H1 (cell line): ENCODE data around the gene BTF3L4. TPM values are rescaled to one million over a fixed set of nuclear protein-coding genes. Genes with fewer than 3 reads are reported as not detected.
A peak's percentile ranks its signal among the peaks of the same experiment; 100 is the strongest.

Experiments
- CTCF ChIA-PET: fragments of 300-600 bp; sonication (Branson Sonifier 250); formaldehyde crosslinking; loops from one replicate; lab custom pipeline; 2021; ENCODE audit not compliant: partially characterized antibody; lab: Charles Lee
- POLR2A ChIA-PET: fragments of 300-600 bp; sonication (Branson Sonifier 250); formaldehyde crosslinking; loops from one replicate; lab custom pipeline; 2021; ENCODE audit warnings: inconsistent platforms; ENCODE audit not compliant: partially characterized antibody; lab: Charles Lee
- DNase-seq, 2 experiments: peaks; one replicate each; pipeline versions ENCODE4 v3.0.0 to v3.0.0-alpha.2; 2010 to 2022; ENCODE audit warnings: low spot score in 2 of 2, low read depth in 1 of 2, mixed read lengths in 1 of 2
- FAIRE-seq: peaks from 2 replicates; lab custom pipeline; 2011; peaks lifted over from hg19 to GRCh38; lab: Jason Lieb, UNC
- H2AFZ ChIP-seq: 2 replicates; pipeline ENCODE4 v1.8.1; 2012; ENCODE audit warnings: low read length, inconsistent platforms
- H2AK5ac ChIP-seq: 2 replicates; pipeline ENCODE4 v1.6.1; 2013; ENCODE audit warnings: low read depth, low read length
- H2BK120ac ChIP-seq: replicated peaks from 2 replicates; pipeline ENCODE3; 2013; ENCODE audit warnings: low read depth, low read length, inconsistent platforms
- H2BK12ac ChIP-seq: 2 replicates; pipeline ENCODE4 v1.6.1; 2013; ENCODE audit warnings: low read depth, low read length
- H2BK15ac ChIP-seq: 2 replicates; pipeline ENCODE4 v1.6.1; 2013; ENCODE audit warnings: low read length
- H2BK20ac ChIP-seq: 2 replicates; pipeline ENCODE4 v1.6.1; 2013; ENCODE audit warnings: low read length
- H2BK5ac ChIP-seq: 2 replicates; pipeline ENCODE4 v1.6.1; 2013; ENCODE audit warnings: low read depth, low read length
- H3K14ac ChIP-seq: 2 replicates; pipeline ENCODE4 v1.6.1; 2013; ENCODE audit warnings: inconsistent platforms; ENCODE audit not compliant: insufficient read length
- H3K18ac ChIP-seq: 2 replicates; pipeline ENCODE4 v1.6.1; 2013; ENCODE audit warnings: low read length; ENCODE audit errors: extremely low read depth
- H3K23ac ChIP-seq: 2 replicates; pipeline ENCODE4 v1.6.1; 2013; ENCODE audit warnings: inconsistent platforms; ENCODE audit not compliant: insufficient read length
- H3K23me2 ChIP-seq: 2 replicates; pipeline ENCODE4 v1.6.1; 2013; ENCODE audit warnings: low read depth, low read length
- H3K27ac ChIP-seq: 2 replicates; pipeline ENCODE4 v1.6.1; 2011; ENCODE audit warnings: low read depth, low read length, inconsistent platforms
- H3K27me3 ChIP-seq, 4 experiments: replicated peaks in 1 of 4; 1 replicate in 1 of 4; 2 replicates in 3 of 4; pipeline versions ENCODE4 v1.6.1 to v1.8.1; 2011 to 2013; ENCODE audit warnings: low read length in 3 of 4, mild to moderate bottlenecking in 3 of 4, inconsistent platforms in 2 of 4, mixed read lengths in 2 of 4, moderate library complexity in 1 of 4; ENCODE audit not compliant: control insufficient read depth in 3 of 4, insufficient read depth in 3 of 4; ENCODE audit errors: extremely low read depth in 1 of 4
- H3K36me3 ChIP-seq, 4 experiments: 2 replicates each; pipeline versions ENCODE4 v1.6.1 to v1.8.1; 2011 to 2013; ENCODE audit warnings: mild to moderate bottlenecking in 4 of 4, low read length in 3 of 4, moderate library complexity in 2 of 4, control low read depth in 1 of 4, inconsistent platforms in 1 of 4; ENCODE audit not compliant: insufficient read depth in 4 of 4, control insufficient read depth in 2 of 4
- H3K4ac ChIP-seq: replicated peaks from 2 replicates; pipeline ENCODE3; 2013; ENCODE audit warnings: low read length, low read depth, mixed read lengths, inconsistent platforms; ENCODE audit not compliant: insufficient read length
- H3K4me1 ChIP-seq, 4 experiments: replicated peaks in 1 of 4; 1 replicate in 1 of 4; 2 replicates in 3 of 4; pipeline versions ENCODE4 v1.6.1 to v1.8.1; 2011 to 2013; ENCODE audit warnings: low read length in 3 of 4, inconsistent platforms in 2 of 4, mixed read lengths in 1 of 4; ENCODE audit not compliant: insufficient read depth in 4 of 4, control insufficient read depth in 3 of 4
- H3K4me2 ChIP-seq, 2 experiments: 2 replicates each; pipeline versions ENCODE4 v1.6.1 to v1.8.1; 2011 to 2013; ENCODE audit warnings: low read depth in 2 of 2, low read length in 2 of 2, control low read depth in 1 of 2, inconsistent platforms in 1 of 2, mild to moderate bottlenecking in 1 of 2; ENCODE audit not compliant: insufficient read depth in 1 of 2
- H3K4me3 ChIP-seq, 4 experiments: fragments of 200-600, 300-600 bp in 1 of 4; sonication (generic), shearing (Covaris generic), sonication (Bioruptor Twin) in 1 of 4; 2 replicates each; pipeline versions ENCODE4 v1.5.1 to v1.8.1; 2011 to 2016; ENCODE audit warnings: low read length in 4 of 4, low read depth in 3 of 4, control low read depth in 2 of 4, inconsistent platforms in 2 of 4, mild to moderate bottlenecking in 2 of 4, mixed read lengths in 1 of 4, moderate library complexity in 1 of 4; ENCODE audit not compliant: insufficient read depth in 2 of 4; ENCODE audit errors: extremely low read depth in 1 of 4
- H3K56ac ChIP-seq: replicated peaks from 2 replicates; pipeline ENCODE3; 2013; ENCODE audit warnings: low read depth, mild to moderate bottlenecking, mixed read lengths, low read length, inconsistent platforms; ENCODE audit not compliant: insufficient read length
- H3K79me1 ChIP-seq: 2 replicates; pipeline ENCODE4 v1.6.1; 2013; ENCODE audit warnings: low read depth, low read length, control low read depth
- H3K79me2 ChIP-seq, 2 experiments: 2 replicates each; pipeline versions ENCODE4 v1.6.1 to v1.8.1; 2012 to 2013; ENCODE audit warnings: low read length in 2 of 2, mild to moderate bottlenecking in 2 of 2, inconsistent platforms in 1 of 2; ENCODE audit not compliant: insufficient read depth in 2 of 2, control insufficient read depth in 1 of 2
- H3K9ac ChIP-seq, 4 experiments: replicated peaks in 1 of 4; 1 replicate in 1 of 4; 2 replicates in 3 of 4; pipeline versions ENCODE4 v1.6.1 to v1.8.1; 2011 to 2013; ENCODE audit warnings: low read depth in 3 of 4, low read length in 3 of 4, control low read depth in 2 of 4, mild to moderate bottlenecking in 2 of 4, moderate library complexity in 2 of 4, inconsistent platforms in 1 of 4; ENCODE audit errors: extremely low read depth in 1 of 4
- H3K9me3 ChIP-seq, 2 experiments: 2 replicates each; pipeline versions ENCODE4 v1.6.1 to v1.8.1; 2012 to 2013; ENCODE audit warnings: mild to moderate bottlenecking in 2 of 2, moderate library complexity in 2 of 2, control low read depth in 1 of 2, inconsistent platforms in 1 of 2, low read depth in 1 of 2, low read length in 1 of 2, mixed read lengths in 1 of 2; ENCODE audit not compliant: insufficient read depth in 2 of 2
- H4K20me1 ChIP-seq, 2 experiments: replicated peaks in 1 of 2; 2 replicates each; pipeline versions ENCODE3 to v1.8.1; 2011 to 2013; ENCODE audit warnings: inconsistent platforms in 2 of 2, low read length in 2 of 2, mild to moderate bottlenecking in 1 of 2; ENCODE audit not compliant: insufficient read depth in 2 of 2, control insufficient read depth in 1 of 2
- H4K5ac ChIP-seq: 2 replicates; pipeline ENCODE4 v1.6.1; 2013; ENCODE audit warnings: low read length, low read depth, mixed read lengths, inconsistent platforms; ENCODE audit not compliant: insufficient read length
- H4K8ac ChIP-seq: 2 replicates; pipeline ENCODE4 v1.8.0; 2013; ENCODE audit warnings: mild to moderate bottlenecking, moderate library complexity, low read length, inconsistent platforms; ENCODE audit not compliant: insufficient read depth; ENCODE audit errors: extremely low read depth
- H4K91ac ChIP-seq: replicated peaks from 2 replicates; pipeline ENCODE3; 2013; ENCODE audit warnings: low read length, mixed read lengths, inconsistent platforms; ENCODE audit not compliant: insufficient read length
- BACH1 ChIP-seq: IDR thresholded peaks from 2 replicates; pipeline ENCODE4 v1.6.1; 2012; ENCODE audit warnings: low read length, improper control_type of control experiment
- BCL11A ChIP-seq, 2 experiments: IDR thresholded peaks; one replicate each; pipeline ENCODE4 v1.6.1; 2011; ENCODE audit warnings: low read depth in 2 of 2, low read length in 2 of 2, mild to moderate bottlenecking in 2 of 2
- CREB1 ChIP-seq: IDR thresholded peaks from 2 replicates; pipeline ENCODE4 v1.6.1; 2012; ENCODE audit warnings: inconsistent platforms
- EP300 ChIP-seq, 2 experiments: IDR thresholded peaks; 1 replicate in 1 of 2; 2 replicates in 1 of 2; pipeline ENCODE4 v1.6.1; 2011 to 2012; ENCODE audit warnings: low read depth in 2 of 2, low read length in 2 of 2, mild to moderate bottlenecking in 2 of 2, borderline replicate concordance in 1 of 2, inconsistent platforms in 1 of 2, moderate library complexity in 1 of 2
- JUN ChIP-seq: IDR thresholded peaks from 2 replicates; pipeline ENCODE4 v1.6.1; 2011; ENCODE audit warnings: low read depth, mild to moderate bottlenecking, improper control_type of control experiment, low read length
- RAD21 ChIP-seq, 2 experiments: IDR thresholded peaks in 1 of 2; conservative IDR thresholded peaks in 1 of 2; 2 replicates each; pipeline ENCODE4 v1.6.1; 2011; ENCODE audit warnings: low read depth in 2 of 2, low read length in 2 of 2, improper control_type of control experiment in 1 of 2, inconsistent platforms in 1 of 2, mild to moderate bottlenecking in 1 of 2, moderate library complexity in 1 of 2
- RXRA ChIP-seq: IDR thresholded peaks from 2 replicates; pipeline ENCODE4 v1.6.1; 2011; ENCODE audit warnings: low read depth, mild to moderate bottlenecking, low read length, moderate library complexity; ENCODE audit not compliant: insufficient read depth
- TBP ChIP-seq: IDR thresholded peaks from 2 replicates; pipeline ENCODE4 v1.6.1; 2011; ENCODE audit warnings: low read depth, low read length, improper control_type of control experiment
- TEAD4 ChIP-seq: IDR thresholded peaks from 2 replicates; pipeline ENCODE4 v1.6.1; 2012; ENCODE audit warnings: low read depth, low read length, inconsistent platforms, mixed read lengths
- WGBS, 2 experiments: shearing (Covaris generic) in 1 of 2; methylation state at CpG; one replicate each; pipeline versions ENCODE4 v1.1.6 to v1.1.7; 2013 to 2015; ENCODE audit warnings: low lambda C conversion rate in 2 of 2, mixed read lengths in 2 of 2, inconsistent platforms in 1 of 2, low coverage in 1 of 2, missing lambda C conversion rate in 1 of 2; ENCODE audit not compliant: insufficient replicate concordance in 2 of 2, insufficient coverage in 1 of 2, insufficient read length in 1 of 2; ENCODE audit errors: extremely low coverage in 1 of 2, missing lambda C conversion rate in 1 of 2; 5-methylcytosine and 5-hydroxymethylcytosine counted together
- polyA plus RNA-seq, 7 experiments: library from polyadenylated mRNA; depleted of rRNA in 3 of 7; stranded (reverse) in 5 of 7; unstranded in 2 of 7; fragments of >200 nt in 5 of 7; fragments of 200-250 nt in 2 of 7; gene quantifications; 1 replicate in 5 of 7; 2 replicates in 1 of 7; 4 replicates in 1 of 7; pipeline versions ENCODE4 v1.2.1 to v1.2.3, GENCODE V29; 2011 to 2013; ENCODE audit warnings: missing spikeins in 2 of 7, mixed read lengths in 2 of 7
- total RNA-seq: library from RNA; stranded (reverse); fragmentation: NEBNext Ultra II Directional; extraction: Animal tissue kit (Norgen Biotek cat#: 25700); gene quantifications from 2 replicates; pipeline ENCODE4 v1.2.1, GENCODE V29; 2021
- TF ChIP-seq, protein P1 (sequence below): IDR thresholded peaks from 2 replicates; pipeline ENCODE4 v1.6.1; 2011; ENCODE audit warnings: low read length, improper control_type of control experiment

Gene BTF3L4
- total and polyA plus RNA-seq, 2 of the 8 experiments (the other 6 are each of a cell fraction or from before 2014, with no cell fraction given) = 76.1 to 98.3 TPM

DNA sequence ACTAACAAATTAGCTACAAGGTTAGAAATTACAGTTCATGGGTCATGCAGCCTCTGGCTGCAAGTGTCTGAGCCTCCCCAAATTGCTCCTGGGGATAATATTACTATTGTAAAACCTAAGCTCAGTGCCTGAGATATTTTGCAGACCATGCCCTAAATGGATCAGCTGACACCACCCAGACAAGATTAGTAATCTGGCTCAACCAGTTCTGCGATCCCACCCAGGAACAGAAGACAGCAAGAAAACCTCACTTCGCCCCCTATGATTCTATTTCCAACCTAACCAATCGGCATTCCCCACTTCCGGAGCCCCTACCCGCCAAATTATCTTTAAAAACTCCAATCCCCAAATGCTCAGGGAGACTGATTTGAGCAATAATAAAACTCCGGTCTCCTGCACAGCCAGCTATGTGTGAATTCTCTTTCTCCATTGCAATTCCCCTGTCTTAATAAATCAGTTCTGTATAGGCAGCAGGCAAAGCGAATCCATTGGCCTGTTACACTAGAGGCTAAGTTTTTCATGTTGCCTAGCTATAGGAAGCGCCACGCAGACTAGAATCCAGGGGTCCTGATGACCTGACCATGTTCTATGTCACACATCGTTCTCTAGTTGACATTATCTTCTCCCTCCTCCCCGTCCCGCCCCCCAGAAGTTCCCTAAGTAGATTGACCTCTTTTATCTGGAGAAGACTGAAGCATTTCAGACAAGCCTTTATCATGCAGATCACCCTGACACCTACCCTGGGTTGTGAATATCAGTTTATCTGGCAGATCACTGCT, 63.4 kb downstream of the BTF3L4 start:
- H4K20me1 ChIP-seq = no peaks in the 10 kb centered on the region
- H3K4me2 ChIP-seq = peak overlapping the region; percentile 22 to 62; a peak in 3 of 4 replicates
- no peaks in the 10 kb centered on the region for H3K9me3 ChIP-seq
- H3K56ac ChIP-seq = no peak overlapping the region
- H3K36me3 ChIP-seq = no peaks in the 10 kb centered on the region
- peaks cover 0 to 10% (median 5%) of the 10 kb centered on the region in 4 experiments; a peak in 3 of 7 replicates for H3K4me1 ChIP-seq
- H3K4ac ChIP-seq = no peak overlapping the region
- H2BK12ac ChIP-seq = no peak overlapping the region
- H4K8ac ChIP-seq = no peak overlapping the region
- no peak overlapping the region for H3K4me3 ChIP-seq
- POLR2A ChIA-PET = interaction anchor here (1.1 to 1.4 kb wide), 2 partner anchors 10 to 64 kb away, joined by 3 to 4 read pairs; partner anchors contain the start of gene TXNDC12
- H3K23ac ChIP-seq = no peak overlapping the region
- H2BK120ac ChIP-seq = no peak overlapping the region
- no peak overlapping the region for H3K18ac ChIP-seq
- no peak overlapping the region for H3K14ac ChIP-seq
- H2AK5ac ChIP-seq = no peak overlapping the region
- no peak overlapping the region for H4K5ac ChIP-seq
- H2BK20ac ChIP-seq = no peak overlapping the region
- FAIRE-seq (no peak), DNase-seq (no peak)
- H3K79me2 ChIP-seq = no peaks in the 10 kb centered on the region
- H2BK15ac ChIP-seq = no peak overlapping the region
- H3K9ac ChIP-seq = no peak overlapping the region
- CTCF ChIA-PET = interaction anchor here (1.0 to 1.9 kb wide), 4 partner anchors 7 to 229 kb away, joined by 3 to 7 read pairs (median 4); no protein-coding TSS in a partner anchor
- no peak overlapping the region for H2BK5ac ChIP-seq
- WGBS, 2 experiments = 80% methylated on average over 12 of the region's 12 CpGs; no CpG with 5 or more reads in 1 of the 2 experiments
- H4K91ac ChIP-seq = no peak overlapping the region
- no peak overlapping the region for H3K27ac ChIP-seq
- no peaks in the 10 kb centered on the region for H3K23me2 ChIP-seq
- H3K79me1 ChIP-seq = no peaks in the 10 kb centered on the region
- TF ChIP-seq TBP (no peak), RAD21 (IDR thresholded peaks at IDR 0.05 in 1 of 2, conservative IDR thresholded peaks at IDR 0.05 in 1 of 2; ENCODE audit: low read depth in 2 of 2, low read length in 2 of 2) (no peak), JUN (no peak), CREB1 (no peak), EP300 (IDR thresholded peaks at IDR 0.05; ENCODE audit: borderline replicate concordance in 1 of 2, low read depth in 2 of 2, low read length in 2 of 2) (no peak), TEAD4 (no peak), BACH1 (no peak), BCL11A (IDR thresholded peaks at IDR 0.05; ENCODE audit: low read depth in 2 of 2, low read length in 2 of 2) (no peak), RXRA (no peak)
- TF ChIP-seq, protein P1, sequence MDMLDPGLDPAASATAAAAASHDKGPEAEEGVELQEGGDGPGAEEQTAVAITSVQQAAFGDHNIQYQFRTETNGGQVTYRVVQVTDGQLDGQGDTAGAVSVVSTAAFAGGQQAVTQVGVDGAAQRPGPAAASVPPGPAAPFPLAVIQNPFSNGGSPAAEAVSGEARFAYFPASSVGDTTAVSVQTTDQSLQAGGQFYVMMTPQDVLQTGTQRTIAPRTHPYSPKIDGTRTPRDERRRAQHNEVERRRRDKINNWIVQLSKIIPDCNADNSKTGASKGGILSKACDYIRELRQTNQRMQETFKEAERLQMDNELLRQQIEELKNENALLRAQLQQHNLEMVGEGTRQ = no peak
- 0 out of 2 replicates have a peak overlapping the region, but pooled peaks have one; percentile 36 for H2AFZ ChIP-seq
- H3K27me3 ChIP-seq = no peaks in the 10 kb centered on the region
